Measurements from ENCODE around the gene DBT. TPM values are rescaled to one million over a fixed set of nuclear protein-coding genes. Genes with fewer than 3 reads are reported as not detected.

The DBT gene
- polyA plus RNA-seq, 1 donor from 2014 or later: 9.0 TPM

DNA sequence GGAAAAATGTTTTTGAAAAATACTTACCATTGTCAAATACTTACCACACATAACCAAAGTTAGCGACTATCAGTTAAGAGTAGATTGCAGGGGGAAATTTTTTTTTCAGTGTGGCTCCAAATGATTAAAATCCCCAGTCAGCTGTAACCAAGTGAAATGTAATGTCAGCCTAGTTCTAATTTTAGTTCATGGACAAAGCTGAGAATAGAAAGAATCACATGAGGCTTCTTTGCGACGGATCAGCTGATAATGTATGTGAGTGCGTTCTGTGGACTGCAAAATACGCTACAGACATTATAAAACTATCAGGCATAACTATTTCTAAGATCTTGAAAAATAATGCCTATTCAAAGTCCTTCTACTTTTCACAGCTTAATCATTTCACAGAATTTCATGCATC, 71.5 kb downstream of the DBT start, which contains the start of gene LRRC39:
TSS of gene LRRC39 (minus strand) at position 166 of the 400 bp plus-strand sequence. CDS start 9,740 bp downstream, outside the sequence.
- Histone ChIP-seq H2AFZ (ENCODE audit: low read depth, low read length) (no peak within 1 kb of the TSS), H3K27me3 (ENCODE audit: insufficient read depth, low read depth, low read length) (no peaks in the 10 kb centered on the region), H3K79me2 (replicated peaks; ENCODE audit: insufficient read depth, low read length) (no peaks in the 10 kb centered on the region), H3K4me3 (ENCODE audit: low read length) (no peak within 1 kb of the TSS), H3K9me3 (ENCODE audit: low read length) (no peaks in the 10 kb centered on the region), H3K9ac (ENCODE audit: low read length) (no peak within 1 kb of the TSS), H3K4me2 (ENCODE audit: low read length) (no peak within 1 kb of the TSS), H3K36me3 (ENCODE audit: insufficient read depth, low read length) (no peaks in the 10 kb centered on the region), H3K27ac (ENCODE audit: low read length) (no peak within 1 kb of the TSS), H3F3A (ENCODE audit: insufficient read depth, low read length, poor library complexity, severe bottlenecking) (no peaks in the 10 kb centered on the region), H4K20me1 (ENCODE audit: insufficient read depth) (no peaks in the 10 kb centered on the region), H3K9me2 (ENCODE audit: insufficient read depth, low read length) (no peaks in the 10 kb centered on the region)
- TF ChIP-seq, protein P1, sequence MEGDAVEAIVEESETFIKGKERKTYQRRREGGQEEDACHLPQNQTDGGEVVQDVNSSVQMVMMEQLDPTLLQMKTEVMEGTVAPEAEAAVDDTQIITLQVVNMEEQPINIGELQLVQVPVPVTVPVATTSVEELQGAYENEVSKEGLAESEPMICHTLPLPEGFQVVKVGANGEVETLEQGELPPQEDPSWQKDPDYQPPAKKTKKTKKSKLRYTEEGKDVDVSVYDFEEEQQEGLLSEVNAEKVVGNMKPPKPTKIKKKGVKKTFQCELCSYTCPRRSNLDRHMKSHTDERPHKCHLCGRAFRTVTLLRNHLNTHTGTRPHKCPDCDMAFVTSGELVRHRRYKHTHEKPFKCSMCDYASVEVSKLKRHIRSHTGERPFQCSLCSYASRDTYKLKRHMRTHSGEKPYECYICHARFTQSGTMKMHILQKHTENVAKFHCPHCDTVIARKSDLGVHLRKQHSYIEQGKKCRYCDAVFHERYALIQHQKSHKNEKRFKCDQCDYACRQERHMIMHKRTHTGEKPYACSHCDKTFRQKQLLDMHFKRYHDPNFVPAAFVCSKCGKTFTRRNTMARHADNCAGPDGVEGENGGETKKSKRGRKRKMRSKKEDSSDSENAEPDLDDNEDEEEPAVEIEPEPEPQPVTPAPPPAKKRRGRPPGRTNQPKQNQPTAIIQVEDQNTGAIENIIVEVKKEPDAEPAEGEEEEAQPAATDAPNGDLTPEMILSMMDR (IDR thresholded peaks at IDR 0.05; ENCODE audit: poor library complexity, severe bottlenecking): no peak
- TF ChIP-seq EP300 (conservative IDR thresholded peaks at IDR 0.05; ENCODE audit: poor library complexity, severe bottlenecking): no peak
- no peak for TF ChIP-seq TAF1 (IDR thresholded peaks at IDR 0.05; ENCODE audit: low read depth)
- no peak for TF ChIP-seq EZH2 (IDR thresholded peaks at IDR 0.05; ENCODE audit: borderline replicate concordance, insufficient read depth, low read length, poor library complexity, severe bottlenecking)
- TF ChIP-seq, protein P2, sequence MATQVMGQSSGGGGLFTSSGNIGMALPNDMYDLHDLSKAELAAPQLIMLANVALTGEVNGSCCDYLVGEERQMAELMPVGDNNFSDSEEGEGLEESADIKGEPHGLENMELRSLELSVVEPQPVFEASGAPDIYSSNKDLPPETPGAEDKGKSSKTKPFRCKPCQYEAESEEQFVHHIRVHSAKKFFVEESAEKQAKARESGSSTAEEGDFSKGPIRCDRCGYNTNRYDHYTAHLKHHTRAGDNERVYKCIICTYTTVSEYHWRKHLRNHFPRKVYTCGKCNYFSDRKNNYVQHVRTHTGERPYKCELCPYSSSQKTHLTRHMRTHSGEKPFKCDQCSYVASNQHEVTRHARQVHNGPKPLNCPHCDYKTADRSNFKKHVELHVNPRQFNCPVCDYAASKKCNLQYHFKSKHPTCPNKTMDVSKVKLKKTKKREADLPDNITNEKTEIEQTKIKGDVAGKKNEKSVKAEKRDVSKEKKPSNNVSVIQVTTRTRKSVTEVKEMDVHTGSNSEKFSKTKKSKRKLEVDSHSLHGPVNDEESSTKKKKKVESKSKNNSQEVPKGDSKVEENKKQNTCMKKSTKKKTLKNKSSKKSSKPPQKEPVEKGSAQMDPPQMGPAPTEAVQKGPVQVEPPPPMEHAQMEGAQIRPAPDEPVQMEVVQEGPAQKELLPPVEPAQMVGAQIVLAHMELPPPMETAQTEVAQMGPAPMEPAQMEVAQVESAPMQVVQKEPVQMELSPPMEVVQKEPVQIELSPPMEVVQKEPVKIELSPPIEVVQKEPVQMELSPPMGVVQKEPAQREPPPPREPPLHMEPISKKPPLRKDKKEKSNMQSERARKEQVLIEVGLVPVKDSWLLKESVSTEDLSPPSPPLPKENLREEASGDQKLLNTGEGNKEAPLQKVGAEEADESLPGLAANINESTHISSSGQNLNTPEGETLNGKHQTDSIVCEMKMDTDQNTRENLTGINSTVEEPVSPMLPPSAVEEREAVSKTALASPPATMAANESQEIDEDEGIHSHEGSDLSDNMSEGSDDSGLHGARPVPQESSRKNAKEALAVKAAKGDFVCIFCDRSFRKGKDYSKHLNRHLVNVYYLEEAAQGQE (IDR thresholded peaks at IDR 0.05; ENCODE audit: borderline replicate concordance): no peak
- TF ChIP-seq RAD21 (conservative IDR thresholded peaks at IDR 0.05): no peak
- no peak for TF ChIP-seq MXI1 (conservative IDR thresholded peaks at IDR 0.05; ENCODE audit: poor library complexity, severe bottlenecking)
- TF ChIP-seq POLR2AphosphoS5 (IDR thresholded peaks at IDR 0.05): no peak
- TF ChIP-seq SMC3 (conservative IDR thresholded peaks at IDR 0.05; ENCODE audit: poor library complexity): no peak

GRCh38 chr1:100177295-100178041, 72.2 kb downstream of the DBT start:
- Histone ChIP-seq H3K27ac (ENCODE audit: low read length) (no peak overlapping the region), H3K9ac (ENCODE audit: low read length) (no peak overlapping the region), H3K36me3 (ENCODE audit: insufficient read depth, low read length) (no peaks in the 10 kb centered on the region), H4K20me1 (ENCODE audit: insufficient read depth) (no peaks in the 10 kb centered on the region), H3K9me3 (ENCODE audit: low read length) (no peaks in the 10 kb centered on the region), H3K9me2 (ENCODE audit: insufficient read depth, low read length) (no peaks in the 10 kb centered on the region), H2AFZ (ENCODE audit: low read depth, low read length) (no peak overlapping the region), H3K79me2 (replicated peaks; ENCODE audit: insufficient read depth, low read length) (no peaks in the 10 kb centered on the region), H3K4me2 (ENCODE audit: low read length) (no peak overlapping the region), H3K27me3 (ENCODE audit: insufficient read depth, low read depth, low read length) (no peaks in the 10 kb centered on the region), H3F3A (ENCODE audit: insufficient read depth, low read length, poor library complexity, severe bottlenecking) (no peaks in the 10 kb centered on the region), H3K4me3 (ENCODE audit: low read length) (no peak overlapping the region)
- TF ChIP-seq SMC3 (conservative IDR thresholded peaks at IDR 0.05; ENCODE audit: poor library complexity): no peak
